ENCODE measurements around the gene FBLN2.
A peak's percentile ranks its signal among the peaks of the same experiment; 100 is the strongest.

FBLN2 gene

DNA sequence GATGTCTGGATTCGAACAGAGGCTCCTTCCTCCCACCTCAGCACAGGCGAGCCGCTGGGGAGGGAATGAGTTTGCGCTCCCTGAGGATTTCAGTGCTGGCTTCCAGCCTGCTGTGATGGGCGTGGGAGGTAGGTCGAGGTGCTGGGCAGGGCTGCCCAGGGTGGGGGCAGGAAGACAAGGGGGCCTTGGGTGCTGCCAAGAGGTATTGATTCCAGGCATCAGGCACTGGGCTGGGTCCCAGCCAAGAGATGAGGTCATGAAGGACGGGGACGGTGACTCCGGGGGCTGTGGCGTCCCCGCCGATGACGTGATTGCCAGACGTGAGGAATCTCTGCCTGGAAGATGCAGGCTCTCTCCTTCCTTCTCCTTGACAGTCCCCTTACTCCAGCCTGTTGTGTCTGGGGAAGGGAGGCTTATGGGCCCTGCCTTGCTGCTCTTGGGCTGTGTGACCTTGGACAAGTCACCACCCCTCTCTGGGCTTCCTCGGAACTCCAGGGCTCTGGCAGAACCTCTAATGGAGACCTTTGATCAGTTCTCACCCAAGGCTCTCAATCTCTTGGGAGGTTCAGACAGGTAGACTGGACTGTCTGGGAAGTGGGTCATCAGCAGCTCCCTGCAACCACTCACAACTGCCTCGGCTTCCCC, 116.8 kb downstream of the FBLN2 start:
- Histone ChIP-seq H3K27me3 (ENCODE audit: insufficient read depth, low read length) (no peaks in the 10 kb centered on the region), H3K14ac (ENCODE audit: low read length) (no peak overlapping the region), H3K79me2 (ENCODE audit: control insufficient read depth, insufficient read depth, low read length, poor library complexity) (no peaks in the 10 kb centered on the region), H3K9ac (ENCODE audit: low read length) (no peak overlapping the region), H3K18ac (ENCODE audit: low read length) (no peak overlapping the region), H2BK5ac (ENCODE audit: low read depth, low read length, poor library complexity) (no peak overlapping the region), H3K4me1 (ENCODE audit: control insufficient read depth in 1 of 2, insufficient read depth in 2 of 2, low read length in 2 of 2) (peaks cover 0 to 2% of the 10 kb centered on the region in 2 experiments), H3K4me2 (ENCODE audit: low read length) (no peak overlapping the region), H3K9me3 (ENCODE audit: insufficient read depth, low read depth, low read length) (peaks cover 2% of the 10 kb centered on the region), H2AFZ (ENCODE audit: insufficient read depth, low read length, poor library complexity) (no peak overlapping the region), H3K4me3 (ENCODE audit: low read depth, low read length) (no peak overlapping the region), H3K79me1 (ENCODE audit: low read length) (no peaks in the 10 kb centered on the region), H4K8ac (ENCODE audit: low read depth, low read length) (no peak overlapping the region), H2AK5ac (ENCODE audit: low read length) (no peak overlapping the region), H3K23ac (ENCODE audit: low read length) (no peak overlapping the region), H3K4ac (ENCODE audit: low read depth, low read length) (no peak overlapping the region), H4K12ac (ENCODE audit: low read depth, low read length) (no peak overlapping the region), H2BK120ac (ENCODE audit: insufficient read depth, low read length, poor library complexity) (no peak overlapping the region), H3K36me3 (ENCODE audit: control insufficient read depth in 1 of 2, insufficient read depth in 2 of 2, low read length in 2 of 2) (no peaks in the 10 kb centered on the region), H4K91ac (ENCODE audit: low read depth, low read length) (no peak overlapping the region), H2BK12ac (ENCODE audit: low read length) (no peak overlapping the region), H3K27ac (ENCODE audit: low read depth, low read length) (no peak overlapping the region)
- WGBS (ENCODE audit: extremely low coverage, insufficient coverage, insufficient read length): no CpG with 5 or more reads among the region's 16 CpGs
- DNase-seq: no peak

DNA sequence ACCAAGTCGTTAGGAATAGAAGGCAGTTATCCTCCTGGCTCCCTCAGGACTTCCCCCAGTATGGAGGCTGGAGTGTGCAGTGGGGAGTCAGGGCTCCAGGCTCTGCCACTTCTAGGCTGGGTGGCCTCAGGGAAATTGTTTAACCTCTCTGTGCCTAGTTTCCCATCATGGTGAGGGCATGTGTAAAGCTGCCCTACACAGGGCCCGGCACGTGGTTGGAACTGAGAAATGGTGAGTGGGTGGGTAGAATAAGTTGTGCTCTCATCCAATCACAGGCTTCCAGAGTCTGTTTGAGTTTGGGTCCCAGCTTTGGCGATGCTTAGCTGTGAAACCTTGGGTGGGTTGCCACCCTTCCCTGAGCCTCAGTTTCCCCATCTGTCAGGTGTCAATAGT, 117.3 kb downstream of the FBLN2 start:
- no peak overlapping the region for H2AK5ac ChIP-seq (ENCODE audit: low read length)
- H2BK5ac ChIP-seq (ENCODE audit: low read depth, low read length, poor library complexity): no peak overlapping the region
- H3K36me3 ChIP-seq (ENCODE audit: control insufficient read depth in 1 of 2, insufficient read depth in 2 of 2, low read length in 2 of 2): no peaks in the 10 kb centered on the region
- H3K4ac ChIP-seq (ENCODE audit: low read depth, low read length): no peak overlapping the region
- H3K23ac ChIP-seq (ENCODE audit: low read length): no peak overlapping the region
- H4K91ac ChIP-seq (ENCODE audit: low read depth, low read length): no peak overlapping the region
- WGBS (ENCODE audit: extremely low coverage, insufficient coverage, insufficient read length): no CpG with 5 or more reads among the region's 4 CpGs
- DNase-seq: no peak
- H3K27ac ChIP-seq (ENCODE audit: low read depth, low read length): no peak overlapping the region
- no peak overlapping the region for H3K4me2 ChIP-seq (ENCODE audit: low read length)
- no peak overlapping the region for H3K9ac ChIP-seq (ENCODE audit: low read length)
- H4K12ac ChIP-seq (ENCODE audit: low read depth, low read length): no peak overlapping the region
- no peak overlapping the region for H3K4me3 ChIP-seq (ENCODE audit: low read depth, low read length)
- H4K8ac ChIP-seq (ENCODE audit: low read depth, low read length): no peak overlapping the region
- peaks cover 2% of the 10 kb centered on the region for H3K9me3 ChIP-seq (ENCODE audit: insufficient read depth, low read depth, low read length)
- no peak overlapping the region for H2BK120ac ChIP-seq (ENCODE audit: insufficient read depth, low read length, poor library complexity)
- no peak overlapping the region for H3K14ac ChIP-seq (ENCODE audit: low read length)
- no peaks in the 10 kb centered on the region for H3K27me3 ChIP-seq (ENCODE audit: insufficient read depth, low read length)
- H2AFZ ChIP-seq (ENCODE audit: insufficient read depth, low read length, poor library complexity): no peak overlapping the region
- H3K18ac ChIP-seq (ENCODE audit: low read length): no peak overlapping the region
- H2BK12ac ChIP-seq (ENCODE audit: low read length): no peak overlapping the region
- peaks cover 0 to under 1% of the 10 kb centered on the region in 2 experiments for H3K4me1 ChIP-seq (ENCODE audit: control insufficient read depth in 1 of 2, insufficient read depth in 2 of 2, low read length in 2 of 2)
- H3K79me2 ChIP-seq (ENCODE audit: control insufficient read depth, insufficient read depth, low read length, poor library complexity): no peaks in the 10 kb centered on the region
- H3K79me1 ChIP-seq (ENCODE audit: low read length): no peaks in the 10 kb centered on the region

GRCh38 chr3:13666781-13667709, 118.1 kb downstream of the FBLN2 start:
- H3K4me1 ChIP-seq (ENCODE audit: control insufficient read depth in 1 of 2, insufficient read depth in 2 of 2, low read length in 2 of 2): no peaks in the 10 kb centered on the region
- no peak overlapping the region for H3K4ac ChIP-seq (ENCODE audit: low read depth, low read length)
- WGBS (ENCODE audit: extremely low coverage, insufficient coverage, insufficient read length): no CpG with 5 or more reads among the region's 18 CpGs

GRCh38 chr3:13668136-13668535, 119.2 kb downstream of the FBLN2 start:
- no peak overlapping the region for H3K27ac ChIP-seq (ENCODE audit: low read depth, low read length)
- no peak overlapping the region for H2BK12ac ChIP-seq (ENCODE audit: low read length)
- H3K9ac ChIP-seq (ENCODE audit: low read length): no peak overlapping the region
- no peak overlapping the region for H3K14ac ChIP-seq (ENCODE audit: low read length)
- no peaks in the 10 kb centered on the region for H3K79me2 ChIP-seq (ENCODE audit: control insufficient read depth, insufficient read depth, low read length, poor library complexity)
- no peaks in the 10 kb centered on the region for H3K27me3 ChIP-seq (ENCODE audit: insufficient read depth, low read length)
- no CpG with 5 or more reads among the region's 5 CpGs for WGBS (ENCODE audit: extremely low coverage, insufficient coverage, insufficient read length)
- no peak overlapping the region for H3K23ac ChIP-seq (ENCODE audit: low read length)
- no peaks in the 10 kb centered on the region for H3K9me3 ChIP-seq (ENCODE audit: insufficient read depth, low read depth, low read length)
- H3K4me2 ChIP-seq (ENCODE audit: low read length): no peak overlapping the region
- no peak overlapping the region for H2AK5ac ChIP-seq (ENCODE audit: low read length)
- H3K4me1 ChIP-seq (ENCODE audit: control insufficient read depth in 1 of 2, insufficient read depth in 2 of 2, low read length in 2 of 2): no peaks in the 10 kb centered on the region
- DNase-seq: no peak
- no peak overlapping the region for H3K4me3 ChIP-seq (ENCODE audit: low read depth, low read length)
- H4K8ac ChIP-seq (ENCODE audit: low read depth, low read length): no peak overlapping the region
- H2BK5ac ChIP-seq (ENCODE audit: low read depth, low read length, poor library complexity): no peak overlapping the region
- H3K4ac ChIP-seq (ENCODE audit: low read depth, low read length): no peak overlapping the region
- no peak overlapping the region for H2BK120ac ChIP-seq (ENCODE audit: insufficient read depth, low read length, poor library complexity)
- H3K18ac ChIP-seq (ENCODE audit: low read length): no peak overlapping the region
- no peaks in the 10 kb centered on the region for H3K79me1 ChIP-seq (ENCODE audit: low read length)
- no peak overlapping the region for H4K91ac ChIP-seq (ENCODE audit: low read depth, low read length)
- no peaks in the 10 kb centered on the region for H3K36me3 ChIP-seq (ENCODE audit: control insufficient read depth in 1 of 2, insufficient read depth in 2 of 2, low read length in 2 of 2)
- no peak overlapping the region for H2AFZ ChIP-seq (ENCODE audit: insufficient read depth, low read length, poor library complexity)
- H4K12ac ChIP-seq (ENCODE audit: low read depth, low read length): no peak overlapping the region

More at GRCh38 chr3:13666781-13667709, 118.1 kb downstream of the FBLN2 start:
- no peak overlapping the region for H4K12ac ChIP-seq (ENCODE audit: low read depth, low read length)
- H3K18ac ChIP-seq (ENCODE audit: low read length): no peak overlapping the region
- H3K4me2 ChIP-seq (ENCODE audit: low read length): no peak overlapping the region
- no peak overlapping the region for H3K9ac ChIP-seq (ENCODE audit: low read length)
- no peaks in the 10 kb centered on the region for H3K79me1 ChIP-seq (ENCODE audit: low read length)
- no peak overlapping the region for H2AFZ ChIP-seq (ENCODE audit: insufficient read depth, low read length, poor library complexity)
- H3K36me3 ChIP-seq (ENCODE audit: control insufficient read depth in 1 of 2, insufficient read depth in 2 of 2, low read length in 2 of 2): no peaks in the 10 kb centered on the region
- H3K23ac ChIP-seq (ENCODE audit: low read length): no peak overlapping the region
- H2BK12ac ChIP-seq (ENCODE audit: low read length): no peak overlapping the region
- H2AK5ac ChIP-seq (ENCODE audit: low read length): no peak overlapping the region
- no peaks in the 10 kb centered on the region for H3K79me2 ChIP-seq (ENCODE audit: control insufficient read depth, insufficient read depth, low read length, poor library complexity)
- H3K14ac ChIP-seq (ENCODE audit: low read length): no peak overlapping the region
- no peaks in the 10 kb centered on the region for H3K9me3 ChIP-seq (ENCODE audit: insufficient read depth, low read depth, low read length)
- no peak overlapping the region for H4K91ac ChIP-seq (ENCODE audit: low read depth, low read length)
- no peak overlapping the region for H2BK5ac ChIP-seq (ENCODE audit: low read depth, low read length, poor library complexity)
- no peak overlapping the region for H2BK120ac ChIP-seq (ENCODE audit: insufficient read depth, low read length, poor library complexity)
- peak; percentile 49 to 62 for DNase-seq
- no peak overlapping the region for H4K8ac ChIP-seq (ENCODE audit: low read depth, low read length)
- H3K27me3 ChIP-seq (ENCODE audit: insufficient read depth, low read length): no peaks in the 10 kb centered on the region
- no peak overlapping the region for H3K27ac ChIP-seq (ENCODE audit: low read depth, low read length)
- no peak overlapping the region for H3K4me3 ChIP-seq (ENCODE audit: low read depth, low read length)
